Tongue (tissue), 2 donors: ENCODE measurements around the gene SLC35A4. TPM values are rescaled to one million over a fixed set of nuclear protein-coding genes. Genes with fewer than 3 reads are reported as not detected.
"Not testable (repeated sequence)": the region's sequence is repeated elsewhere in the genome, so short reads cannot be mapped to it uniquely, and the experiment has no call there.

Experiments used
- DNase-seq: peaks from one replicate; pipeline ENCODE4 v3.0.0-alpha.2; 2015
- total RNA-seq: library from RNA; depleted of rRNA; stranded (reverse); fragments of >200 nt; gene quantifications from one replicate; pipeline ENCODE4 v1.2.3, GENCODE V29; 2014

Gene SLC35A4
- total RNA-seq, 1 donor from 2014 or later: 9.7 TPM

- DNase-seq: no peak
Measured at GRCh38 chr5:140557965-140558364, 6.7 kb upstream of the SLC35A4 start.

- DNase-seq: no peak
Measured at GRCh38 chr5:140558542-140558941, 6.1 kb upstream of the SLC35A4 start.

- DNase-seq: no peak
Measured at GRCh38 chr5:140560227-140560626, 4.4 kb upstream of the SLC35A4 start.

- DNase-seq: no peak
Measured at GRCh38 chr5:140561753-140562523, 2.7 kb upstream of the SLC35A4 start.

- no peak for DNase-seq
Measured at GRCh38 chr5:140563596-140563995, 1.0 kb upstream of the SLC35A4 start.

- no peak for DNase-seq
Measured at GRCh38 chr5:140565024-140565779, 574 bp downstream of the SLC35A4 start.

- DNase-seq: no peak
Measured at GRCh38 chr5:140565780-140566095, 1.1 kb downstream of the SLC35A4 start.

- DNase-seq: no peak
Measured at GRCh38 chr5:140566665-140567064, 2.0 kb downstream of the SLC35A4 start.

- DNase-seq: no peak
Measured at GRCh38 chr5:140567136-140567818, 2.6 kb downstream of the SLC35A4 start.

- no peak for DNase-seq
Measured at GRCh38 chr5:140567871-140568270, 3.2 kb downstream of the SLC35A4 start.

- no peak for DNase-seq
Measured at GRCh38 chr5:140568443-140569063, 3.9 kb downstream of the SLC35A4 start.

GRCh38 chr5:140569197-140569596 lies 4.6 kb downstream of the SLC35A4 start:
- DNase-seq: no peak

GRCh38 chr5:140570058-140570457 lies 5.4 kb downstream of the SLC35A4 start:
- no peak for DNase-seq

- no peak for DNase-seq
Measured at GRCh38 chr5:140570488-140570887, 5.9 kb downstream of the SLC35A4 start.

GRCh38 chr5:140571105-140571504 lies 6.5 kb downstream of the SLC35A4 start:
- no peak for DNase-seq

- no peak for DNase-seq
Measured at GRCh38 chr5:140573683-140574082, 9.1 kb downstream of the SLC35A4 start.

- no peak for DNase-seq
Measured at GRCh38 chr5:140574165-140574564, 9.5 kb downstream of the SLC35A4 start.

GRCh38 chr5:140575309-140575708 lies 10.7 kb downstream of the SLC35A4 start:
- DNase-seq: no peak

GRCh38 chr5:140576776-140577201 lies 12.2 kb downstream of the SLC35A4 start:
- no peak for DNase-seq

- not testable (repeated sequence) for DNase-seq
Measured at GRCh38 chr5:140579188-140579747, 14.6 kb downstream of the SLC35A4 start.

GRCh38 chr5:140587495-140587894 lies 22.9 kb downstream of the SLC35A4 start:
- DNase-seq: no peak

GRCh38 chr5:140588311-140589070 lies 23.9 kb downstream of the SLC35A4 start:
- DNase-seq: no peak
